K562 (cell line): Measurements from ENCODE around the gene GAPVD1. TPM values are rescaled to one million over a fixed set of nuclear protein-coding genes. Genes with fewer than 3 reads are reported as not detected.

Experiments
- CBFB ChIP-seq: sonication (generic); formaldehyde crosslinking; IDR thresholded peaks from 2 replicates; pipeline ENCODE4 v1.4.0; 2020; ENCODE audit warnings: mild to moderate bottlenecking, missing genetic modification reagents
- GTF2A2 ChIP-seq: IDR thresholded peaks from 2 replicates; pipeline ENCODE4 v1.6.1; 2016; ENCODE audit warnings: mild to moderate bottlenecking, missing genetic modification characterization, missing compliant biosample characterization
- KLF10 ChIP-seq: fragments of 250-450 bp; sonication (Bioruptor Pico); IDR thresholded peaks from 2 replicates; pipeline ENCODE4 v1.6.1; 2021; ENCODE audit warnings: matching md5 sums
- NR2C2 ChIP-seq, 2 experiments: fragments of 200-800 bp in 1 of 2; sonication (Bioruptor generic) in 1 of 2; sonication (generic) in 1 of 2; formaldehyde crosslinking in 1 of 2; IDR thresholded peaks; 2 replicates each; pipeline versions ENCODE4 v1.6.1 to v1.8.0; 2016 to 2022; ENCODE audit warnings: mild to moderate bottlenecking in 1 of 2, missing compliant biosample characterization in 1 of 2, missing genetic modification characterization in 1 of 2, missing genetic modification reagents in 1 of 2
- POLR2AphosphoS5 ChIP-seq: IDR thresholded peaks from 2 replicates; pipeline ENCODE4 v1.6.1; 2011; ENCODE audit warnings: mild to moderate bottlenecking, low read depth, low read length, moderate library complexity; ENCODE audit not compliant: control insufficient read depth, insufficient read depth
- RFX1 ChIP-seq: fragments of 450-650 bp; IDR thresholded peaks from 2 replicates; pipeline ENCODE4 v1.6.1; 2016; ENCODE audit warnings: mild to moderate bottlenecking, moderate library complexity
- RUNX1 ChIP-seq: sonication (generic); IDR thresholded peaks from 2 replicates; pipeline ENCODE4 v1.6.1; 2016; ENCODE audit warnings: antibody characterized with exemption, low read depth
- SIN3A ChIP-seq, 2 experiments: fragments of 150-350 bp in 1 of 2; IDR thresholded peaks; 2 replicates each; pipeline ENCODE4 v1.6.1; 2011 to 2016; ENCODE audit warnings: borderline replicate concordance in 2 of 2, low read depth in 2 of 2, low read length in 2 of 2, mild to moderate bottlenecking in 2 of 2, moderate library complexity in 2 of 2; ENCODE audit not compliant: control insufficient read depth in 1 of 2
- ZNF224 ChIP-seq: sonication (generic); formaldehyde crosslinking; IDR thresholded peaks from 2 replicates; pipeline ENCODE4 v1.8.0; 2022; ENCODE audit warnings: mild to moderate bottlenecking, missing genetic modification reagents
- ZNF253 ChIP-seq: fragments of 250-450 bp; sonication (Bioruptor Pico); conservative IDR thresholded peaks from 2 replicates; pipeline ENCODE4 v1.6.1; 2021; ENCODE audit warnings: mild to moderate bottlenecking
- ZNF408 ChIP-seq: fragments of 250-450 bp; sonication (Bioruptor Pico); IDR thresholded peaks from 2 replicates; pipeline ENCODE4 v1.4.0; 2020; ENCODE audit warnings: low read depth, mild to moderate bottlenecking, moderate library complexity
- ZNF830 ChIP-seq: fragments of 250-450 bp; sonication (Bioruptor Pico); IDR thresholded peaks from 2 replicates; pipeline ENCODE4 v1.5.0; 2021; ENCODE audit warnings: mild to moderate bottlenecking
- polyA plus RNA-seq, 8 experiments: library from polyadenylated mRNA; depleted of rRNA in 4 of 8; stranded (reverse) in 5 of 8; unstranded in 3 of 8; fragments of >200 nt; fragmentation: Nextera tagmentation in 2 of 8; fragmentation: Illumina TruSeq in 1 of 8; extraction: Ambion mirVana in 2 of 8; extraction: Trizol in 1 of 8; gene quantifications; 2 replicates each; pipeline versions ENCODE4 v1.2.1 to v1.2.3, GENCODE V29; 2011 to 2014; ENCODE audit warnings: inconsistent platforms in 1 of 8, missing spikeins in 1 of 8
- total RNA-seq, 7 experiments: library from RNA; depleted of rRNA in 6 of 7; stranded (reverse); fragments of >200 nt in 6 of 7; fragmentation: Illumina TruSeq in 2 of 7; extraction: Trizol in 2 of 7; gene quantifications; 2 replicates each; pipeline versions ENCODE4 v1.2.1 to v1.2.3, GENCODE V29; 2011 to 2021; ENCODE audit warnings: low replicate concordance in 1 of 7
- TF ChIP-seq, protein P1 (sequence below): IDR thresholded peaks from 3 replicates; pipeline ENCODE4 v1.6.1; 2011; ENCODE audit warnings: borderline replicate concordance, mild to moderate bottlenecking, moderate library complexity; ENCODE audit not compliant: insufficient read length; ENCODE audit errors: extremely low read depth
- TF ChIP-seq, protein P2 (sequence below): fragments of 250-450 bp; sonication (Bioruptor Pico); IDR thresholded peaks from 2 replicates; pipeline ENCODE4 v1.4.0; 2020; ENCODE audit warnings: borderline replicate concordance
- TF ChIP-seq, protein P3 (sequence below): fragments of 450-650 bp; IDR thresholded peaks from one replicate; pipeline ENCODE4 v1.6.1; 2018; ENCODE audit warnings: mild to moderate bottlenecking, moderate library complexity; ENCODE audit not compliant: partially characterized antibody
- TF ChIP-seq, protein P4 (sequence below): sonication (generic); formaldehyde crosslinking; IDR thresholded peaks from 2 replicates; pipeline ENCODE4 v1.8.0; 2022; ENCODE audit warnings: missing genetic modification reagents, mild to moderate bottlenecking, moderate library complexity, borderline replicate concordance
- TF ChIP-seq, protein P5 (sequence below): IDR thresholded peaks from 2 replicates; pipeline ENCODE4 v1.6.1; 2016; ENCODE audit warnings: missing genetic modification characterization, missing compliant biosample characterization

The GAPVD1 gene
- total and polyA plus RNA-seq, 9 of the 15 experiments (the other 6 are each of a cell fraction or from before 2014, with no cell fraction given) = 9.5 to 66.1 (median 45.5) TPM

GRCh38 chr9:125241000-125241862 is 20.4 kb upstream of the GAPVD1 start, which contains the start of gene HSPA5 (continued):
- peak; percentile 85 for TF ChIP-seq GTF2A2
- TF ChIP-seq, protein P1, sequence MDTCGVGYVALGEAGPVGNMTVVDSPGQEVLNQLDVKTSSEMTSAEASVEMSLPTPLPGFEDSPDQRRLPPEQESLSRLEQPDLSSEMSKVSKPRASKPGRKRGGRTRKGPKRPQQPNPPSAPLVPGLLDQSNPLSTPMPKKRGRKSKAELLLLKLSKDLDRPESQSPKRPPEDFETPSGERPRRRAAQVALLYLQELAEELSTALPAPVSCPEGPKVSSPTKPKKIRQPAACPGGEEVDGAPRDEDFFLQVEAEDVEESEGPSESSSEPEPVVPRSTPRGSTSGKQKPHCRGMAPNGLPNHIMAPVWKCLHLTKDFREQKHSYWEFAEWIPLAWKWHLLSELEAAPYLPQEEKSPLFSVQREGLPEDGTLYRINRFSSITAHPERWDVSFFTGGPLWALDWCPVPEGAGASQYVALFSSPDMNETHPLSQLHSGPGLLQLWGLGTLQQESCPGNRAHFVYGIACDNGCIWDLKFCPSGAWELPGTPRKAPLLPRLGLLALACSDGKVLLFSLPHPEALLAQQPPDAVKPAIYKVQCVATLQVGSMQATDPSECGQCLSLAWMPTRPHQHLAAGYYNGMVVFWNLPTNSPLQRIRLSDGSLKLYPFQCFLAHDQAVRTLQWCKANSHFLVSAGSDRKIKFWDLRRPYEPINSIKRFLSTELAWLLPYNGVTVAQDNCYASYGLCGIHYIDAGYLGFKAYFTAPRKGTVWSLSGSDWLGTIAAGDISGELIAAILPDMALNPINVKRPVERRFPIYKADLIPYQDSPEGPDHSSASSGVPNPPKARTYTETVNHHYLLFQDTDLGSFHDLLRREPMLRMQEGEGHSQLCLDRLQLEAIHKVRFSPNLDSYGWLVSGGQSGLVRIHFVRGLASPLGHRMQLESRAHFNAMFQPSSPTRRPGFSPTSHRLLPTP = no peak
- no peak for TF ChIP-seq KLF10 (CRISPR knock-in tag)
- 0 out of 2 replicates have a peak, but pooled peaks have one; percentile 16 for TF ChIP-seq ZNF830
- peak; percentile 93 for TF ChIP-seq CBFB (CRISPR knock-in tag)
- TF ChIP-seq ZNF408 (CRISPR knock-in tag) = no peak
- no peak; the same call in 1 of the 2 replicates for TF ChIP-seq RUNX1
- peak; percentile 75 to 94; a peak in 3 of 4 replicates for TF ChIP-seq SIN3A (IDR thresholded peaks at IDR 0.05; ENCODE audit: borderline replicate concordance in 2 of 2, control insufficient read depth in 1 of 2, low read depth in 2 of 2, low read length in 2 of 2)
- TF ChIP-seq ZNF253 = 0 out of 2 replicates have a peak, but pooled peaks have one; percentile 15
- no peak; the same call in 1 of the 2 replicates for TF ChIP-seq ZNF224 (CRISPR knock-in tag)
- TF ChIP-seq, protein P2, sequence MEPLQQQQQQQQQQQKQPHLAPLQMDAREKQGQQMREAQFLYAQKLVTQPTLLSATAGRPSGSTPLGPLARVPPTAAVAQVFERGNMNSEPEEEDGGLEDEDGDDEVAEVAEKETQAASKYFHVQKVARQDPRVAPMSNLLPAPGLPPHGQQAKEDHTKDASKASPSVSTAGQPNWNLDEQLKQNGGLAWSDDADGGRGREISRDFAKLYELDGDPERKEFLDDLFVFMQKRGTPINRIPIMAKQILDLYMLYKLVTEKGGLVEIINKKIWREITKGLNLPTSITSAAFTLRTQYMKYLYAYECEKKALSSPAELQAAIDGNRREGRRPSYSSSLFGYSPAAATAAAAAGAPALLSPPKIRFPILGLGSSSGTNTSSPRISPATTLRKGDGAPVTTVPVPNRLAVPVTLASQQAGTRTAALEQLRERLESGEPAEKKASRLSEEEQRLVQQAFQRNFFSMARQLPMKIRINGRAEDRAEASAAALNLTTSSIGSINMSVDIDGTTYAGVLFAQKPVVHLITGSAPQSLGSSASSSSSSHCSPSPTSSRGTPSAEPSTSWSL (CRISPR knock-in tag) = no peak
- TF ChIP-seq, protein P3, sequence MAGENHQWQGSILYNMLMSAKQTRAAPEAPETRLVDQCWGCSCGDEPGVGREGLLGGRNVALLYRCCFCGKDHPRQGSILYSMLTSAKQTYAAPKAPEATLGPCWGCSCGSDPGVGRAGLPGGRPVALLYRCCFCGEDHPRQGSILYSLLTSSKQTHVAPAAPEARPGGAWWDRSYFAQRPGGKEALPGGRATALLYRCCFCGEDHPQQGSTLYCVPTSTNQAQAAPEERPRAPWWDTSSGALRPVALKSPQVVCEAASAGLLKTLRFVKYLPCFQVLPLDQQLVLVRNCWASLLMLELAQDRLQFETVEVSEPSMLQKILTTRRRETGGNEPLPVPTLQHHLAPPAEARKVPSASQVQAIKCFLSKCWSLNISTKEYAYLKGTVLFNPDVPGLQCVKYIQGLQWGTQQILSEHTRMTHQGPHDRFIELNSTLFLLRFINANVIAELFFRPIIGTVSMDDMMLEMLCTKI = no peak
- TF ChIP-seq, protein P4, sequence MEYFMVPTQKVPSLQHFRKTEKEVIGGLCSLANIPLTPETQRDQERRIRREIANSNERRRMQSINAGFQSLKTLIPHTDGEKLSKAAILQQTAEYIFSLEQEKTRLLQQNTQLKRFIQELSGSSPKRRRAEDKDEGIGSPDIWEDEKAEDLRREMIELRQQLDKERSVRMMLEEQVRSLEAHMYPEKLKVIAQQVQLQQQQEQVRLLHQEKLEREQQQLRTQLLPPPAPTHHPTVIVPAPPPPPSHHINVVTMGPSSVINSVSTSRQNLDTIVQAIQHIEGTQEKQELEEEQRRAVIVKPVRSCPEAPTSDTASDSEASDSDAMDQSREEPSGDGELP = peak; percentile 94
- TF ChIP-seq NR2C2 (CRISPR knock-in tag; IDR thresholded peaks at IDR 0.05) = peak; percentile 93
- TF ChIP-seq NR2C2 (tag; IDR thresholded peaks at IDR 0.05) = peak; percentile 99
- TF ChIP-seq RFX1 = no peak
- TF ChIP-seq POLR2AphosphoS5 = peak; percentile 98
- TF ChIP-seq, protein P5, sequence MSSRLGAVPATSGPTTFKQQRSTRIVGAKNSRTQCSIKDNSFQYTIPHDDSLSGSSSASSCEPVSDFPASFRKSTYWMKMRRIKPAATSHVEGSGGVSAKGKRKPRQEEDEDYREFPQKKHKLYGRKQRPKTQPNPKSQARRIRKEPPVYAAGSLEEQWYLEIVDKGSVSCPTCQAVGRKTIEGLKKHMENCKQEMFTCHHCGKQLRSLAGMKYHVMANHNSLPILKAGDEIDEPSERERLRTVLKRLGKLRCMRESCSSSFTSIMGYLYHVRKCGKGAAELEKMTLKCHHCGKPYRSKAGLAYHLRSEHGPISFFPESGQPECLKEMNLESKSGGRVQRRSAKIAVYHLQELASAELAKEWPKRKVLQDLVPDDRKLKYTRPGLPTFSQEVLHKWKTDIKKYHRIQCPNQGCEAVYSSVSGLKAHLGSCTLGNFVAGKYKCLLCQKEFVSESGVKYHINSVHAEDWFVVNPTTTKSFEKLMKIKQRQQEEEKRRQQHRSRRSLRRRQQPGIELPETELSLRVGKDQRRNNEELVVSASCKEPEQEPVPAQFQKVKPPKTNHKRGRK (tag) = no peak
